ENCODE results near the gene KLHL6. TPM values are rescaled to one million over a fixed set of nuclear protein-coding genes. Genes with fewer than 3 reads are reported as not detected.
"Not testable (repeated sequence)": the region's sequence is repeated elsewhere in the genome, so short reads cannot be mapped to it uniquely, and the experiment has no call there.

KLHL6 gene
- total RNA-seq, 1 donor from 2014 or later: 0.87 TPM

GRCh38 chr3:183538486-183538885 is 17.0 kb downstream of the KLHL6 start:
- intact Hi-C loops (cut with micrococcal nuclease): no loop called here
- no peak for DNase-seq
- no peak for ATAC-seq

- ATAC-seq: peak; percentile 73
- DNase-seq: peak; percentile 35
- intact Hi-C loops (cut with micrococcal nuclease): no loop called here
Observed at GRCh38 chr3:183537295-183537730, 18.2 kb downstream of the KLHL6 start.

- no peak for DNase-seq
- no peak for ATAC-seq
- intact Hi-C loops (cut with micrococcal nuclease): no loop called here
Observed at GRCh38 chr3:183536238-183536880, 19.1 kb downstream of the KLHL6 start.

- intact Hi-C loops (cut with micrococcal nuclease): no loop called here
- ATAC-seq (no peak), DNase-seq (no peak)
Observed at GRCh38 chr3:183534249-183534648, 21.3 kb downstream of the KLHL6 start.

- ATAC-seq (no peak), DNase-seq (no peak)
- intact Hi-C loops (cut with micrococcal nuclease): no loop called here
Observed at GRCh38 chr3:183533412-183534132, 21.9 kb downstream of the KLHL6 start.

GRCh38 chr3:183532620-183533411 is 22.7 kb downstream of the KLHL6 start:
- intact Hi-C loops (cut with micrococcal nuclease): no loop called here
- ATAC-seq (no peak), DNase-seq (no peak)

GRCh38 chr3:183529717-183530116 is 25.8 kb downstream of the KLHL6 start:
- ATAC-seq: no peak
- DNase-seq: no peak
- intact Hi-C loops (cut with micrococcal nuclease): no loop called here

GRCh38 chr3:183529185-183529584 is 26.3 kb downstream of the KLHL6 start:
- intact Hi-C loops (cut with micrococcal nuclease): no loop called here
- ATAC-seq: no peak
- no peak for DNase-seq

GRCh38 chr3:183528758-183529157 is 26.7 kb downstream of the KLHL6 start:
- ATAC-seq, DNase-seq: not testable (repeated sequence)

GRCh38 chr3:183527428-183528379 is 27.8 kb downstream of the KLHL6 start:
- no peak for ATAC-seq
- no peak for DNase-seq
- intact Hi-C loops (cut with micrococcal nuclease): no loop called here

More at GRCh38 chr3:183528758-183529157, 26.7 kb downstream of the KLHL6 start:
- intact Hi-C loops (cut with micrococcal nuclease): not testable (repeated sequence)

- DNase-seq (no peak), ATAC-seq (no peak)
- intact Hi-C loops (cut with micrococcal nuclease): no loop called here
Observed at GRCh38 chr3:183526838-183527427, 28.6 kb downstream of the KLHL6 start.

GRCh38 chr3:183524476-183524875 is 31.0 kb downstream of the KLHL6 start:
- ATAC-seq (no peak), DNase-seq (no peak)
- intact Hi-C loops (cut with micrococcal nuclease): no loop called here

GRCh38 chr3:183520741-183521556 is 34.6 kb downstream of the KLHL6 start:
- ATAC-seq; intact Hi-C loops (cut with micrococcal nuclease): not testable (repeated sequence)

GRCh38 chr3:183520295-183520694 is 35.2 kb downstream of the KLHL6 start:
- DNase-seq; intact Hi-C loops (cut with micrococcal nuclease); ATAC-seq: not testable (repeated sequence)

More at GRCh38 chr3:183520741-183521556, 34.6 kb downstream of the KLHL6 start:
- DNase-seq: not testable (repeated sequence)

GRCh38 chr3:183519891-183520290 is 35.6 kb downstream of the KLHL6 start:
- intact Hi-C loops (cut with micrococcal nuclease): no loop called here
- ATAC-seq (no peak), DNase-seq (no peak)

GRCh38 chr3:183518491-183519251 is 36.8 kb downstream of the KLHL6 start:
- intact Hi-C loops (cut with micrococcal nuclease): no loop called here
- DNase-seq: no peak
- ATAC-seq: no peak

GRCh38 chr3:183517607-183518006 is 37.9 kb downstream of the KLHL6 start:
- DNase-seq (no peak), ATAC-seq (no peak)
- intact Hi-C loops (cut with micrococcal nuclease): no loop called here
